Measurements from ENCODE around the gene MBD3L2B.
"Not testable (repeated sequence)": the region's sequence is repeated elsewhere in the genome, so short reads cannot be mapped to it uniquely, and the experiment has no call there.

GRCh38 chr19:7054635-7055368 is 33.6 kb upstream of the MBD3L2B start:
- not testable (repeated sequence) for TF ChIP-seq CTCF (conservative IDR thresholded peaks at IDR 0.05; ENCODE audit: low read length); EZH2phosphoT487 (IDR thresholded peaks at IDR 0.05; ENCODE audit: borderline replicate concordance, low read depth, low read length)
